ENCODE results near the gene METTL23. TPM values are rescaled to one million over a fixed set of nuclear protein-coding genes. Genes with fewer than 3 reads are reported as not detected.

Gene METTL23
- total and polyA plus RNA-seq, 2 of the 8 experiments (the other 6 are each of a cell fraction or from before 2014, with no cell fraction given), result 36.1 to 60.2 TPM

DNA sequence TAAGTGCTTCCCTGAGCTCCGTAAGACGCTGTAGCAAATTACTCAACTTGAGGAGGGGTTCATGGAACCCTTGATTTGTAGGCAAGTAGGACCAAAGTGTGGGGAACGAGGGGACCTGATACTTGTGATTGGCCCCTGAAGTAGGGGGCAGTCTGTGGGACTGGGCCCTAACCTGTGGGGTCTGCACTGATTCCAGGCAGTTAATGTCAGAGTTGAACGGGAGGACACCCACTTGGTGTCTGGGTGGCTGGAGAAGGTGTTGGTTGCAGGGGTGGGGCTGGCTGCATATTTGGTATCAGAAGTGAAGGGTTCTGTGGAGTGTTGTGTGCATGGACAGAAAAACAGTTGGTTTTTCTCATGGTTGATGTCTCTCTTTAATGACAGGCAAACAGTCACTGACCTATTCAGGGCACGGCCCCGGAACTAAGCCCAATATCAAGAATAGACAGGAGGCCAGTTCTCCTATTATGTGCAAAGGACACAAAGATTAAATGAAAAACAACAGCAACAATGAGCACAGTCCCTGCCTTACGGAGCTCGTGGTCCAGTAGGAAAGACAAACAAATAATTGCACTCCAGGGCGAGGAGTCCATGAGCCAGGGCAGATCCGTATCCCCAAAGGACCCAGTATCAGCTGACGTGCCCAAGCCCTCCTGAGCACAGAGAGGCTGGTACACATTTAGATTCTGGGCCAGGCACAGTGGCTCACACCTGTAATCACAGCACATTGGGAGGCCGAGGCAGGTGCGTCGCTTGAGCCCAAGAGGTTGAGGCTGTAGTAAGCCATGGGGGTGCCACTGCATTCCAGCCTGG, 35.1 kb upstream of the METTL23 start (continued):
- TF ChIP-seq, protein P1, sequence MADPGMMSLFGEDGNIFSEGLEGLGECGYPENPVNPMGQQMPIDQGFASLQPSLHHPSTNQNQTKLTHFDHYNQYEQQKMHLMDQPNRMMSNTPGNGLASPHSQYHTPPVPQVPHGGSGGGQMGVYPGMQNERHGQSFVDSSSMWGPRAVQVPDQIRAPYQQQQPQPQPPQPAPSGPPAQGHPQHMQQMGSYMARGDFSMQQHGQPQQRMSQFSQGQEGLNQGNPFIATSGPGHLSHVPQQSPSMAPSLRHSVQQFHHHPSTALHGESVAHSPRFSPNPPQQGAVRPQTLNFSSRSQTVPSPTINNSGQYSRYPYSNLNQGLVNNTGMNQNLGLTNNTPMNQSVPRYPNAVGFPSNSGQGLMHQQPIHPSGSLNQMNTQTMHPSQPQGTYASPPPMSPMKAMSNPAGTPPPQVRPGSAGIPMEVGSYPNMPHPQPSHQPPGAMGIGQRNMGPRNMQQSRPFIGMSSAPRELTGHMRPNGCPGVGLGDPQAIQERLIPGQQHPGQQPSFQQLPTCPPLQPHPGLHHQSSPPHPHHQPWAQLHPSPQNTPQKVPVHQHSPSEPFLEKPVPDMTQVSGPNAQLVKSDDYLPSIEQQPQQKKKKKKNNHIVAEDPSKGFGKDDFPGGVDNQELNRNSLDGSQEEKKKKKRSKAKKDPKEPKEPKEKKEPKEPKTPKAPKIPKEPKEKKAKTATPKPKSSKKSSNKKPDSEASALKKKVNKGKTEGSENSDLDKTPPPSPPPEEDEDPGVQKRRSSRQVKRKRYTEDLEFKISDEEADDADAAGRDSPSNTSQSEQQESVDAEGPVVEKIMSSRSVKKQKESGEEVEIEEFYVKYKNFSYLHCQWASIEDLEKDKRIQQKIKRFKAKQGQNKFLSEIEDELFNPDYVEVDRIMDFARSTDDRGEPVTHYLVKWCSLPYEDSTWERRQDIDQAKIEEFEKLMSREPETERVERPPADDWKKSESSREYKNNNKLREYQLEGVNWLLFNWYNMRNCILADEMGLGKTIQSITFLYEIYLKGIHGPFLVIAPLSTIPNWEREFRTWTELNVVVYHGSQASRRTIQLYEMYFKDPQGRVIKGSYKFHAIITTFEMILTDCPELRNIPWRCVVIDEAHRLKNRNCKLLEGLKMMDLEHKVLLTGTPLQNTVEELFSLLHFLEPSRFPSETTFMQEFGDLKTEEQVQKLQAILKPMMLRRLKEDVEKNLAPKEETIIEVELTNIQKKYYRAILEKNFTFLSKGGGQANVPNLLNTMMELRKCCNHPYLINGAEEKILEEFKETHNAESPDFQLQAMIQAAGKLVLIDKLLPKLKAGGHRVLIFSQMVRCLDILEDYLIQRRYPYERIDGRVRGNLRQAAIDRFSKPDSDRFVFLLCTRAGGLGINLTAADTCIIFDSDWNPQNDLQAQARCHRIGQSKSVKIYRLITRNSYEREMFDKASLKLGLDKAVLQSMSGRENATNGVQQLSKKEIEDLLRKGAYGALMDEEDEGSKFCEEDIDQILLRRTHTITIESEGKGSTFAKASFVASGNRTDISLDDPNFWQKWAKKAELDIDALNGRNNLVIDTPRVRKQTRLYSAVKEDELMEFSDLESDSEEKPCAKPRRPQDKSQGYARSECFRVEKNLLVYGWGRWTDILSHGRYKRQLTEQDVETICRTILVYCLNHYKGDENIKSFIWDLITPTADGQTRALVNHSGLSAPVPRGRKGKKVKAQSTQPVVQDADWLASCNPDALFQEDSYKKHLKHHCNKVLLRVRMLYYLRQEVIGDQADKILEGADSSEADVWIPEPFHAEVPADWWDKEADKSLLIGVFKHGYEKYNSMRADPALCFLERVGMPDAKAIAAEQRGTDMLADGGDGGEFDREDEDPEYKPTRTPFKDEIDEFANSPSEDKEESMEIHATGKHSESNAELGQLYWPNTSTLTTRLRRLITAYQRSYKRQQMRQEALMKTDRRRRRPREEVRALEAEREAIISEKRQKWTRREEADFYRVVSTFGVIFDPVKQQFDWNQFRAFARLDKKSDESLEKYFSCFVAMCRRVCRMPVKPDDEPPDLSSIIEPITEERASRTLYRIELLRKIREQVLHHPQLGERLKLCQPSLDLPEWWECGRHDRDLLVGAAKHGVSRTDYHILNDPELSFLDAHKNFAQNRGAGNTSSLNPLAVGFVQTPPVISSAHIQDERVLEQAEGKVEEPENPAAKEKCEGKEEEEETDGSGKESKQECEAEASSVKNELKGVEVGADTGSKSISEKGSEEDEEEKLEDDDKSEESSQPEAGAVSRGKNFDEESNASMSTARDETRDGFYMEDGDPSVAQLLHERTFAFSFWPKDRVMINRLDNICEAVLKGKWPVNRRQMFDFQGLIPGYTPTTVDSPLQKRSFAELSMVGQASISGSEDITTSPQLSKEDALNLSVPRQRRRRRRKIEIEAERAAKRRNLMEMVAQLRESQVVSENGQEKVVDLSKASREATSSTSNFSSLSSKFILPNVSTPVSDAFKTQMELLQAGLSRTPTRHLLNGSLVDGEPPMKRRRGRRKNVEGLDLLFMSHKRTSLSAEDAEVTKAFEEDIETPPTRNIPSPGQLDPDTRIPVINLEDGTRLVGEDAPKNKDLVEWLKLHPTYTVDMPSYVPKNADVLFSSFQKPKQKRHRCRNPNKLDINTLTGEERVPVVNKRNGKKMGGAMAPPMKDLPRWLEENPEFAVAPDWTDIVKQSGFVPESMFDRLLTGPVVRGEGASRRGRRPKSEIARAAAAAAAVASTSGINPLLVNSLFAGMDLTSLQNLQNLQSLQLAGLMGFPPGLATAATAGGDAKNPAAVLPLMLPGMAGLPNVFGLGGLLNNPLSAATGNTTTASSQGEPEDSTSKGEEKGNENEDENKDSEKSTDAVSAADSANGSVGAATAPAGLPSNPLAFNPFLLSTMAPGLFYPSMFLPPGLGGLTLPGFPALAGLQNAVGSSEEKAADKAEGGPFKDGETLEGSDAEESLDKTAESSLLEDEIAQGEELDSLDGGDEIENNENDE (IDR thresholded peaks at IDR 0.05; ENCODE audit: insufficient replicate concordance, low read length), result no peak
- TF ChIP-seq RBBP5 (IDR thresholded peaks at IDR 0.05; ENCODE audit: borderline replicate concordance, low read depth, low read length) (no peak), SIN3A (conservative IDR thresholded peaks at IDR 0.05 in 1 of 2, IDR thresholded peaks at IDR 0.05 in 1 of 2; ENCODE audit: low read depth in 1 of 2, low read length in 2 of 2) (no peak), SP1 (IDR thresholded peaks at IDR 0.05; ENCODE audit: low read depth, low read length) (no peak), NRF1 (IDR thresholded peaks at IDR 0.05; ENCODE audit: low read depth, low read length) (no peak), GABPA (IDR thresholded peaks at IDR 0.05; ENCODE audit: borderline replicate concordance, insufficient read depth, low read length) (no peak), HDAC2 (IDR thresholded peaks at IDR 0.05; ENCODE audit: borderline replicate concordance in 1 of 2, low read depth in 2 of 2, low read length in 2 of 2) (no peak), YY1 (IDR thresholded peaks at IDR 0.05; ENCODE audit: low read depth, low read length) (no peak)
